Naive thymus-derived CD8-positive, alpha-beta T cell (primary cell): ENCODE data around the gene PBX4. TPM values are rescaled to one million over a fixed set of nuclear protein-coding genes. Genes with fewer than 3 reads are reported as not detected.
A peak's percentile ranks its signal among the peaks of the same experiment; 100 is the strongest.

Source experiments
- ATAC-seq, 2 donors: fragments of 150-1000 bp; cut with Tn5 transposase in 1 of 2; sonication (Bioruptor Pico), chemical (Tn5 transposase) in 1 of 2; 1 replicate in 1 of 2; 2 replicates in 1 of 2; pipeline ENCODE4 v1.10.0; 2021; ENCODE audit warnings: mild to moderate bottlenecking in 2 of 2, moderate library complexity in 2 of 2
- POLR2A ChIA-PET: fragments of 350-600 bp; sonication (Branson Sonifier 250); formaldehyde crosslinking; loops from one replicate; lab custom pipeline; 2021; ENCODE audit warnings: antibody characterized with exemption; lab: Charles Lee
- DNase-seq, 10 donors: peaks; one replicate each; pipeline versions ENCODE4 v3.0.0 to v3.0.0-alpha.2; 2020 to 2022
- H3K27ac Mint-ChIP-seq, 10 donors: one replicate each; pipeline ENCODE4 v1.8.0; 2020 to 2022; ENCODE audit warnings: mild to moderate bottlenecking in 10 of 10, mixed read lengths in 10 of 10, moderate library complexity in 4 of 10, inconsistent platforms in 1 of 10
- H3K27me3 Mint-ChIP-seq, 5 donors: one replicate each; pipeline ENCODE4 v1.8.0; 2021 to 2022; ENCODE audit warnings: mixed read lengths in 5 of 5
- H3K36me3 Mint-ChIP-seq, 3 donors: one replicate each; pipeline ENCODE4 v1.8.0; 2020 to 2022; ENCODE audit warnings: mixed read lengths in 3 of 3, mild to moderate bottlenecking in 2 of 3, inconsistent platforms in 1 of 3
- H3K4me1 Mint-ChIP-seq, 4 donors: one replicate each; pipeline ENCODE4 v1.8.0; 2021 to 2022; ENCODE audit warnings: mixed read lengths in 4 of 4
- H3K4me3 Mint-ChIP-seq, 10 donors: one replicate each; pipeline ENCODE4 v1.8.0; 2020 to 2022; ENCODE audit warnings: mild to moderate bottlenecking in 10 of 10, mixed read lengths in 10 of 10, moderate library complexity in 6 of 10, inconsistent platforms in 1 of 10
- H3K9me3 Mint-ChIP-seq, 9 donors: one replicate each; pipeline ENCODE4 v1.8.0; 2020 to 2022; ENCODE audit warnings: mixed read lengths in 9 of 9, mild to moderate bottlenecking in 3 of 9, inconsistent platforms in 1 of 9, moderate library complexity in 1 of 9
- polyA plus RNA-seq, 3 donors: library from polyadenylated mRNA; unstranded; fragments of 300-500 nt; fragmentation: Illumina TruSeq; gene quantifications; one replicate each; pipeline ENCODE4 v1.2.3, GENCODE V29; 2021
- total RNA-seq, 8 experiments: library from RNA in 2 of 8; stranded (reverse) in 2 of 8; gene quantifications; one replicate each; pipeline ENCODE4 v1.2.3 and lab custom pipeline; 2021 to 2026

The PBX4 gene
- total and polyA plus RNA-seq, 5 experiments from 2014 or later, result 2.6 to 49.4 (median 6.9) TPM

DNA sequence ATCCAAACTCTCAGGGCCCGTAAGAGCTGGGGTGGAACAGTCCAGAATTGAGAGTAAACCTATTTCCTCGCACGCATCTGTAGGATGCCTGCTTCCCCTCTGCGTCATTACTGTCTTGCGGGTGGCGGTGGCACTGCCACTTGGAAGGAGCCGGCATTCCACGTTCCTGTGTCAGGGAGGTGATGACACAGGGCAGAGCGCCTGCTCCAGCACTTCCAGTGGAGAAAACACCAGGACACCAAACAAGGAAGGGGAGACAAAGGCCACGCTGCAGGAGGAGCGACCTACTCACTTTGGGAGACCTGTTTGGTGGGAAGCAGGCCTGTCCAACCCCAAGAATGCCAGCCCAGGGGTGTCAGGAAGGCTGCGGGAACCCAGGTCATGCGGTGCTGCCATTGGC, 37.1 kb downstream of the PBX4 start:
- Mint-ChIP-seq H3K36me3 (peaks cover 0 to 11% (median 2%) of the 10 kb centered on the region in 3 donors), H3K27ac (peak overlapping the region in 8 of 10 donors; percentile 20 to 87 (median 78)), H3K27me3 (no peaks in the 10 kb centered on the region), H3K4me3 (no peak overlapping the region), H3K9me3 (no peaks in the 10 kb centered on the region), H3K4me1 (peaks cover 0 to 28% (median 21%) of the 10 kb centered on the region in 4 donors)
- ATAC-seq (no peak), DNase-seq (no peak)
- POLR2A ChIA-PET, result interaction anchor here (1.1 to 1.7 kb wide), 2 partner anchors 10 to 28 kb away, joined by 3 to 5 read pairs; no protein-coding TSS in a partner anchor

DNA sequence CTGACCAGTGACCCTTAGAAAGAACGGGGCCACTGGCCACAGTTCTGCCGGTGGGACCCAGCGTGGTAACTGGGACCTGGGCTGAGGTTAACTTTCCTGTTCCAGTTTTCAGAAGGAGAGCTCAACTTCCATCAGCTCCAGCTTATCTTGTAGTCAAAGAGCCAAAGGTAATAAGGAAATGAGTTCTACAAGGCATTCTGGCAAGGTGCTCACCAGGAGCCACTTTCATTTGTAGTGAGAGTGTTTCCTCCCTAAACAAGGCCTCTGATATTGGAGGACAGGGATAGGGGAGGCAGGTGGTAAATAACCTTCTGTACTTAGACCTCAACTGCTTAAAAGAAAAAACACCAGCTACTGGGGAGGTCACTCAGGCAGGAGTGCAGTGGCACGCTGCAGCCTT, 38.1 kb downstream of the PBX4 start:
- no peaks in the 10 kb centered on the region for H3K27me3 Mint-ChIP-seq
- no peak for DNase-seq
- H3K4me3 Mint-ChIP-seq, result no peak overlapping the region
- POLR2A ChIA-PET, result no interaction called here
- ATAC-seq, result no peak
- peak overlapping the region in 5 of 10 donors; percentile 40 to 83 (median 63) for H3K27ac Mint-ChIP-seq
- H3K9me3 Mint-ChIP-seq, result no peaks in the 10 kb centered on the region
- H3K4me1 Mint-ChIP-seq, result peaks cover 0 to 32% (median 20%) of the 10 kb centered on the region in 4 donors
- H3K36me3 Mint-ChIP-seq, result peaks cover 0 to 7% (median 2%) of the 10 kb centered on the region in 3 donors

DNA sequence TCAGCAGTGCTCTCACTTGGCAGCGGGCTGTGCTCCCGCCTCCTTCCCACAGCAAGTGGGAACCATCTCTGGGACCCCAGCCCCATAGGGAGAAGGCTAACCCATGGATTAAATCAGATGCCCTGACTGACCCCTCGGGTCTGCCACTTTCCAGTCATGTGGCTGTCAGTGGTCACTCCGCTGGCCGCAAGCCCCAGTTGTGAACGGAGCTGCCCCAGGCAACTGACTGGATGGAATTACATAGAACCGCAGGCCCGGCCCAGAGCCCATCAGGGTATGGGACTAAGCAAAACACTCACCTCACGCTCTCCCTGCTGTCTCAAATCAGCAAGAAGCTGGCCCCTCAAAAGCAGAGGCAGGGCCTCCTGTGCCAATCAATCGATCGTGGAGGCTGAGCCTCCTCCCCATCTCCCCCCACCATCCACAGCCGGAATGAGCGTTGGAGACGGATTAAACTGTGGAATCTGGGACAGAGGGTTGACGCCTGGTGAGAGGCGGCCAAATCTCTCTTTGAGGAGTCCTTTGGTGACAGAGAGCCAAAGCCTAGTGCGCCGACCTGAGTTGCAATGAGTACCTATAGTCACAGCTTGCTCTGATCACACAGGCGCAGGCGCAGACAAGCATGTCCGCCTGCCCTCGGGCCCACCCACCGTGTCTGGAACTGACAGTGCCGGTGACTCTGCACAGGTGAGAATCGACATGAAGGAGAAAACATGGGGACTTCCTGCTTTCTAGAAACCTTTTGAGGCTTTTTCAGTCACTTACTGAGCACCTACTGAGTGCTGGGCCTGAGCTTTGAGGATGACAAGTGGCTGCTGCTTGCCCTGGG, 38.7 kb downstream of the PBX4 start:
- Mint-ChIP-seq H3K4me1 (peaks cover 0 to 35% (median 21%) of the 10 kb centered on the region in 4 donors), H3K27ac (peak overlapping the region in 5 of 10 donors; percentile 53 to 67 (median 66)), H3K9me3 (no peaks in the 10 kb centered on the region), H3K36me3 (peaks cover 0 to 5% (median 2%) of the 10 kb centered on the region in 3 donors), H3K4me3 (no peak overlapping the region), H3K27me3 (no peaks in the 10 kb centered on the region)
- POLR2A ChIA-PET, result no interaction called here
- ATAC-seq, result no peak
- DNase-seq, result no peak

DNA sequence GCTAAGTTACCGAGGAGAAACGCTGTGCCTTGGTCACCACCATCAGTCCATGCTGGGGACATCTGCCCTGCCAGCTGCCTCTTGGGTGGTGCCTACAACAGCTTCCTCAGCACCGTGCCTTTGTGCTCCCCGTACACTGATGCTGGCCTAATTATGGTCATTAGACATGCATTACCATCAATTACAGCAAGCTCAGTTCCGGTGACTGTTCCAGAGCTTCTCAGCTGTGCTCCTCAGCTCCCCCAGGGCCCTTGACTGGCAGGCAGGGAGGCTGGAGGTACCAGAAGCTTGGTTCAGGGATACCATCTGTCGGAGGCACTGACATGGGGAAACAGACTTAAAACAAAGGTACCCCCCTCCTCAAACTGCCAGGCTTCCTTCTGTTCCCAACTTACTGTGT, 40.2 kb downstream of the PBX4 start:
- Mint-ChIP-seq H3K9me3 (no peaks in the 10 kb centered on the region), H3K4me1 (peaks cover 0 to 35% (median 22%) of the 10 kb centered on the region in 4 donors), H3K27ac (peak overlapping the region in 2 of 10 donors; percentile 21 to 75), H3K27me3 (no peaks in the 10 kb centered on the region), H3K36me3 (peaks cover 0 to under 1% (median 0%) of the 10 kb centered on the region in 3 donors), H3K4me3 (no peak overlapping the region)
- ATAC-seq (no peak), DNase-seq (no peak)
- POLR2A ChIA-PET, result interaction anchor here (0.6 to 1.3 kb wide), 3 partner anchors 15 to 62 kb away, joined by 3 to 5 read pairs (median 3); partner anchors contain the start of gene NDUFA13

DNA sequence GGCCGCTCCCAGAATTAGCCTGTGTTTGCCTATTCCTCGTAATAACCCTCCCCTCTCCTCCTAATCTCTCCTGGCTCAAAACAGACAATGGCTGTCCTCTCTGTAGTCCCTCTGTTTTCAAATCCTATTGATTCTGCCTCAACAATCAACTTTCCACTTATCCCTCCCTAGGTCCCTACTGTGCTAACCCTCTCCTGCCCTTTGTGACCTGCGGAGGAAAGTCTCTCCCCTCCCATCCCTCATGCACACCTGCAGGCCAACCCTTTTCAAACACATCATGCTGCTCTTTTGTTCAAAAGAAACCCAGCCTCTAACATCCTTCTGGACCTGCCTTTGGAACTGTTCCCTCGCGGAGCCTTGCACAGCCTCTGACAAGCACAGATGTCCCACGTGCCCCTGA, 43.1 kb downstream of the PBX4 start:
- Mint-ChIP-seq H3K4me3 (no peak overlapping the region), H3K27me3 (no peaks in the 10 kb centered on the region), H3K4me1 (peaks cover 0 to 21% (median 10%) of the 10 kb centered on the region in 4 donors), H3K36me3 (peaks cover 0 to 8% (median 4%) of the 10 kb centered on the region in 3 donors), H3K9me3 (no peaks in the 10 kb centered on the region), H3K27ac (peak overlapping the region in 4 of 10 donors; percentile 13 to 82 (median 66))
- no peak for ATAC-seq
- no peak for DNase-seq
- POLR2A ChIA-PET, result no interaction called here

DNA sequence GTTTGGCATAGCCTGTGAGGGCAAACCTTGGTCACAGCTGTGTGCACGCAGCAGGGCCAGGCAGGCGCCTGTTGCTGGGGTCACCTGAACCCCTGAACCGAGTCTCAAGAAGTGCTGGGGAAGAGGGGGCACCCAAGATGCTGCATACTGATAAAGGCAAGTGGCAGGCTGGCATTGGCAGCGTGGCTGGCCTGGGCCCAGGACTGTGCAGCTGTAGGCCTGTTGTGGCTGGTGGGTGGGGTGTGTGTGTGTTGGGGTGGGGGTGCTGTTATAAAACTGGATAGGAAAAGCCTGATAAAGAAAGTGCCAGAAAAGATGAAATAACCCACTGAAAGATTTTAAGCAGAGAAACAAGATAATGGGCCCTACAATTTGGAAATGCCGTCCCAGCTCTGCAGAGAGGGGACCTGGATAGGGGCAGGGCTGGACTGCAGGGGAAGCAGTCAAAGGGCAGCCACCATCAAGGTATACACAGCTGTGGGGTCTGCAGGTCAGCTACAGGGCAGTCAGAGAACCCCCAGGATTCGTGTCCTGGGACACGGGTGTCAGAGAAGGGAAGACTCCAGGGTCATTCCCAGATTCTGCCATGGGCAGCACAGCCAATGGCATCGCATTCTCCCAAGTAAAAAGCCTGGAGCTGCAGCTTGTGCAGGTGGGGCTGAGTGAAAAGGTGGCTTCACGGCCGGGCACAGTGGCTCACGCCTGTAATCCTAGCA, 47.3 kb downstream of the PBX4 start:
- POLR2A ChIA-PET, result interaction anchor here (0.5 to 1.5 kb wide), 5 partner anchors 12 to 49 kb away, joined by 3 to 9 read pairs (median 5); no protein-coding TSS in a partner anchor
- Mint-ChIP-seq H3K4me1 (peaks cover 0 to 12% (median 6%) of the 10 kb centered on the region in 4 donors), H3K27me3 (no peaks in the 10 kb centered on the region), H3K36me3 (peaks cover 0 to 32% (median 12%) of the 10 kb centered on the region in 3 donors), H3K27ac (peak overlapping the region in 1 of 10 donors; percentile 56), H3K9me3 (no peaks in the 10 kb centered on the region), H3K4me3 (no peak overlapping the region)
- DNase-seq (no peak), ATAC-seq (no peak)

DNA sequence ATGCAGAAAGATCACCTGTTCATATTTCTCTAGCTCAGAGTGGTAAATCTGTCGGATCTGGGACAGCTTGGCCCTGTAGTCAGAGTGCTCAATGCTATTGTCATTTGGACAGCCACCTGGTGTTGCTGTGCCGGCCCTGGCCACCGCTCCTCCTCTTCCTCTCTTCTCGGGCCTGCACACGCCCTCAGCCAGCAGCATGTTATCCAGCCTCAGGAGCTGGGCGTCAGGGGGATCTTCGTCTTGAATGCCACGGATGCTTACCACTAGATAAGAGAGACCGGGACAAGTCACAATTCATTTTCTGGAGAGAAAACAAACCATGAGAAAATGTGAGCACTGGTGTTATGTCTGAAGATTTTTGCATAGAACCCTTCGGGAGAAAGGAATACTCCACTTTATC, 47.9 kb downstream of the PBX4 start:
- DNase-seq (no peak), ATAC-seq (no peak)
- POLR2A ChIA-PET, result interaction anchor here (0.5 to 1.2 kb wide), 3 partner anchors 14 to 21 kb away, joined by 3 to 5 read pairs (median 3); no protein-coding TSS in a partner anchor
- Mint-ChIP-seq H3K4me3 (no peak overlapping the region), H3K27me3 (no peaks in the 10 kb centered on the region), H3K9me3 (no peaks in the 10 kb centered on the region), H3K4me1 (peaks cover 0 to 10% (median 6%) of the 10 kb centered on the region in 4 donors), H3K36me3 (peaks cover 0 to 32% (median 13%) of the 10 kb centered on the region in 3 donors), H3K27ac (peak overlapping the region in 2 of 10 donors; percentile 20 to 52)

DNA sequence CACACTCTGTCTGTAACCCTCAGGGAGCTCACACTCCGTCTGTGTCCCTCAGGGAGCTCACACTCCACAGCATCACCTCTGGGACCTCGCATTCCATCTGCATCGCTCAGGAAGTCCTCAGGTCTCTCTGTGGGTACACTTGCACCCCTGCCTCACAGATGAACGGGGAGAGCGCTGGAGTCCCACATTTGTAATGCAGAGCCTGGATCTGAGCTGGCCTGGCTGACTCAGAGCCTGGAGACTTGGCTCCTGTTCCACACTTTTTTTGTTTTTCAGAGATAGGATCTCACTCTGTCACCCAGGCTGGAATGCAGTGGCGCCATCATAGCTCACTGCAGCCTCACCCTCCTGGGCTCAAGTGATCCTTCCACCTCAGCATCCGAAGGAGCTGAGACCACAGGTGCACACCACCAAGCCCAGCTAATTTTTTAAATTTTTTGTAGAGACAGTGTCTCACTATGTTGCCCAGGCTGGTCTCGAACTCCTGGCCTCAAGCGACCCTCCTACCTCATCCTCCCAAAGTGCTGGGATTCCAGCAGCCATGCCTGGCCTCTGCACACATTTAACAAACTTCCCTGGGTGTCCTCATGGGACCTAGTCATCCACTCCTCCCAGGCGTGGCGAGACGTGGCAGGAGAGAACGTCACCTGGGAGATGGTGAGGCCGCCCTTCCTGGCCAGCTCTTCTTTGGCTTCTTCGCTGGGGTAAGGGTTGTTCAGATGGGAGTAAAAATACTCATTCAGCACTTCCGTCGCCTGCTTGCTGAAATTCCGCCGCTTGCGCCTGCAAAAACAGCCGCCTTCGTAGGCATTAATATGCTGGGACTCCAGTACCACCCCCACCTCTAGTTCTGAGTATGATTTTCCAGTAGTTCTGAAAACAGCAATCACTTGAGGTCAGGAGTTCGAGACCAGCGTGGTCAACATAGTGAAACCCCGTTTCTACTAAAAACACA, 49.4 kb downstream of the PBX4 start:
- Mint-ChIP-seq H3K27ac (peak overlapping the region in 3 of 10 donors; percentile 19 to 31 (median 28)), H3K4me1 (peaks cover 0 to 7% (median 3%) of the 10 kb centered on the region in 4 donors), H3K27me3 (no peaks in the 10 kb centered on the region), H3K9me3 (no peaks in the 10 kb centered on the region), H3K36me3 (peaks cover 0 to 43% (median 24%) of the 10 kb centered on the region in 3 donors), H3K4me3 (no peak overlapping the region)
- DNase-seq, result no peak
- ATAC-seq, result no peak
- POLR2A ChIA-PET, result interaction anchor here (1.1 to 1.4 kb wide), 2 partner anchors 27 to 37 kb away, joined by 3 read pairs; no protein-coding TSS in a partner anchor

DNA sequence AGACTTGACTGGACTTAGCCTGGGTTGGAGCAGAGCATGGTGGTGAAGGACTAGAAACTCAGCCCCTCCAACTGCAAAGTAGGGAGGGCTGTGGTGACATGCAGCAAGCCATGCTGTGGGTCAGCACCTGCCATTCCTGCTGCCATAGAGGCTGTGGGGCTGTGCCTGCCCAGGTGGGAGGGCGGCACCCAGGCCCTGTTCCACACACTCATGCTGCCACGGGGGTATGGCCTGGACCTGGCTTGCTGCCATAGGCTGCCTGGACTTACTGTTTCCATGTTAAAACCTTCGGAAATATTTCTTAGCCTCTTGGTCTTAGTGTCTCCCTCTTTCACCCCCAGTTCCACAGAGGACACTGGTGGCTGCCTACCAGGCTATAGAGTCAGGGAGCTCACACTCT, 51.1 kb downstream of the PBX4 start:
- H3K36me3 Mint-ChIP-seq, result peaks cover 0 to 46% (median 25%) of the 10 kb centered on the region in 3 donors

DNA sequence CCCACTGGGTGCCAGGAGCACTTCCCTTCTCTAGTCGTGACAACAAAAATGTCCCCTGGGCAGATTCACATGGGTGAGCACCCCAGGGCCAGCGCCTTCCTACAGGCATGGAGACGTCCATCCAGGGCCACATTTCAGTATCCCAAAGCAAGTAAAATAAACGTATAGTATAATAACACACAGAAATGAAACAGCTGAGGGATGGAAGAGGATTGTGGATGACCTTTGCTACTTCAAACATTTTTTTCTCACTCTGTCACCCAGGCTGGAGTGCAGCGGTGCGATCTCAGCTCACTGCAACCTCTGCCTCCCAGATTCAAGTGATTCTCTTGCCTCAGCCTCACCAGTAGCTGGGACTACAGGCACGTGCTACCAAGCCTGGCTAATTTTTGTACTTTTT, 52.2 kb downstream of the PBX4 start:
- Mint-ChIP-seq H3K27ac (peak overlapping the region in 3 of 10 donors; percentile 47 to 84 (median 57)), H3K4me3 (no peak overlapping the region), H3K27me3 (no peaks in the 10 kb centered on the region), H3K36me3 (peaks cover 0 to 49% (median 26%) of the 10 kb centered on the region in 3 donors), H3K4me1 (peaks cover 5 to 20% (median 7%) of the 10 kb centered on the region in 4 donors), H3K9me3 (no peaks in the 10 kb centered on the region)
- POLR2A ChIA-PET, result interaction anchor here (0.7 kb wide), 1 partner anchor 49 kb away, joined by 4 read pairs; no protein-coding TSS in a partner anchor
- no peak for DNase-seq
- ATAC-seq, result no peak

More for the DNA sequence above, 51.1 kb downstream of the PBX4 start:
- Mint-ChIP-seq H3K27ac (peak overlapping the region in 2 of 10 donors; percentile 79 to 83), H3K4me1 (peaks cover 2 to 15% (median 7%) of the 10 kb centered on the region in 4 donors), H3K4me3 (no peak overlapping the region), H3K9me3 (no peaks in the 10 kb centered on the region), H3K27me3 (no peaks in the 10 kb centered on the region)
- no peak for ATAC-seq
- DNase-seq, result no peak
- POLR2A ChIA-PET, result interaction anchor here (0.9 to 1.4 kb wide), 3 partner anchors 35 to 66 kb away, joined by 3 to 4 read pairs (median 3); no protein-coding TSS in a partner anchor

DNA sequence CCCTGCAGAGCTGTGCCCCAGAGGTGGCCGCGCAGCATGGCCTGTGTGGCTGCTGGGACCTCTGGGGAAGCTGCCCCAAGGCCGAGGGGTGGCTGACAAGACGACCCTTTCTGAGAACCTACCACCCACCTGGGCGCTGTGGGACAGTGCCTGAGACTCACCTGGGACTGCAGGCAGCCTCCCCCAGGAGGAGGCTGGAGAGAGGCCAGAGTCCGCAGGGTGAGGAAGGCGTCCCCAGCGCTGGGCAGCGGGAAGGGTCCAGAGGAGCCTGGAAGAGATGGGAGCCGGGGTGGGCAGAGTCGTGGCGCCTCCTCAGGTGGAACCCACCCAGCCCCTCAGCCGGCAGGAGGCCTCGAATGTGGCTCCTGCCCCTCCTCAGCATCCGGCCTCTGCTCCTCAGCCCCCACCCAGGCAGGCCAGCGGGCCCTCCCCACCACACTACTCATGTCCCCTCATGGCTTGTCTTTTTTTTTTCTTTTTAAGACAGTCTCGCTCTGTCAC, 55.1 kb downstream of the PBX4 start:
- DNase-seq, result no peak
- POLR2A ChIA-PET, result interaction anchor here (0.9 to 1.9 kb wide), 4 partner anchors 33 to 106 kb away, joined by 3 to 4 read pairs (median 3); partner anchors contain the start of genes GMIP and NDUFA13
- no peak for ATAC-seq
- peaks cover 0 to 34% (median 15%) of the 10 kb centered on the region in 3 donors for H3K36me3 Mint-ChIP-seq
- no peaks in the 10 kb centered on the region for H3K27me3 Mint-ChIP-seq
- H3K27ac Mint-ChIP-seq, result peak overlapping the region in 5 of 10 donors; percentile 36 to 79 (median 68)
- H3K4me1 Mint-ChIP-seq, result peaks cover 13 to 29% (median 19%) of the 10 kb centered on the region in 4 donors
- H3K9me3 Mint-ChIP-seq, result no peaks in the 10 kb centered on the region
- no peak overlapping the region for H3K4me3 Mint-ChIP-seq
